HG03025 (cell line): ENCODE measurements around the gene ANKRD30A.
"Not testable (repeated sequence)": the region's sequence is repeated elsewhere in the genome, so short reads cannot be mapped to it uniquely, and the experiment has no call there.

ENCODE experiments used
- ATAC-seq: cut with Tn5 transposase; IDR thresholded peaks from one replicate; pipeline ENCODE4 v1.9.1; 2021; ENCODE audit warnings: mild to moderate bottlenecking, moderate library complexity; ENCODE audit not compliant: unreplicated experiment, low FRiP score

Gene ANKRD30A

GRCh38 chr10:37263304-37263703, 137.9 kb downstream of the ANKRD30A start:
- no peak for ATAC-seq

- ATAC-seq: no peak
Measured at GRCh38 chr10:37268266-37268665, 142.9 kb downstream of the ANKRD30A start.

- ATAC-seq: no peak
Measured at GRCh38 chr10:37269554-37270256, 144.3 kb downstream of the ANKRD30A start.

GRCh38 chr10:37275216-37275777, 149.9 kb downstream of the ANKRD30A start:
- no peak for ATAC-seq

GRCh38 chr10:37285063-37285462, 159.7 kb downstream of the ANKRD30A start:
- ATAC-seq: no peak

GRCh38 chr10:37289833-37290464, 164.6 kb downstream of the ANKRD30A start:
- ATAC-seq: no peak

GRCh38 chr10:37301271-37301670, 175.9 kb downstream of the ANKRD30A start:
- no peak for ATAC-seq

GRCh38 chr10:37304036-37304435, 178.6 kb downstream of the ANKRD30A start:
- no peak for ATAC-seq

GRCh38 chr10:37314350-37314749, 189.0 kb downstream of the ANKRD30A start:
- no peak for ATAC-seq

GRCh38 chr10:37314862-37315261, 189.5 kb downstream of the ANKRD30A start:
- no peak for ATAC-seq

- ATAC-seq: no peak
Measured at GRCh38 chr10:37344413-37344812, 219.0 kb downstream of the ANKRD30A start.

GRCh38 chr10:37379991-37380390, 254.6 kb downstream of the ANKRD30A start:
- ATAC-seq: no peak

GRCh38 chr10:37381271-37381670, 255.9 kb downstream of the ANKRD30A start:
- no peak for ATAC-seq

- ATAC-seq: no peak
Measured at GRCh38 chr10:37384923-37385322, 259.5 kb downstream of the ANKRD30A start.

- ATAC-seq: no peak
Measured at GRCh38 chr10:37390926-37391325, 265.5 kb downstream of the ANKRD30A start.

GRCh38 chr10:37400774-37401173, 275.4 kb downstream of the ANKRD30A start:
- ATAC-seq: not testable (repeated sequence)

- ATAC-seq: no peak
Measured at GRCh38 chr10:37401225-37401624, 275.8 kb downstream of the ANKRD30A start.

- no peak for ATAC-seq
Measured at GRCh38 chr10:37403776-37404175, 278.4 kb downstream of the ANKRD30A start.
